ENCODE measurements around the gene HSBP1L1. TPM values are rescaled to one million over a fixed set of nuclear protein-coding genes. Genes with fewer than 3 reads are reported as not detected.
"Not testable (repeated sequence)": the region's sequence is repeated elsewhere in the genome, so short reads cannot be mapped to it uniquely, and the experiment has no call there.

Gene HSBP1L1
- total and polyA plus RNA-seq, 9 donors, result 7.6 to 26.2 (median 12.3) TPM

DNA sequence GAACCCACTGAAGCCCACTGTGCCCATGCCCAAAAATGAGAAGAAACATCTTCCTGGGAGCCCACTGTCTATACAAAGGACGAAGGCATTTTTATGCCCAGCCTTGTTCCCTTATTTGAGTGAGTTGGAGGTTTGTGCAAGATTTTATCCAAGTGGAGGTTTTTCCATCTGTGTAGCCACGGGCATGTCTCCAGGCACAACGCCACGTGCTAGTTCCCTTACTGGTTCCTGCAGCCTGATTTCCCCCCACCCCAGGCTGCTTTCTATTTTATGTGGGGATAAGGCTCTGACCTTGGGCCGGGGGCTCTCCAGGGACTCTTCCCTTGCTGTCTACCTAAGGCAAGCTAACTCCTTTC is 46.1 kb downstream of the HSBP1L1 start:
- 74 to 86% (median 79%) methylated on average over 5 of the region's 5 CpGs for WGBS, 3 donors
- no peak overlapping the region for H3K4me3 ChIP-seq
- H3K27ac ChIP-seq, result no peak overlapping the region
- no peaks in the 10 kb centered on the region for H3K36me3 ChIP-seq
- no peaks in the 10 kb centered on the region for H3K4me1 ChIP-seq (ENCODE audit: insufficient read depth)
- no peak for TF ChIP-seq POLR2A (IDR thresholded peaks at IDR 0.05)
- TF ChIP-seq EP300 (IDR thresholded peaks at IDR 0.05), result no peak
- TF ChIP-seq CTCF (IDR thresholded peaks at IDR 0.05), result no peak
- no peaks in the 10 kb centered on the region for H3K27me3 ChIP-seq
- intact Hi-C loops (cut with DNase I), result no loop called here
- no peak for DNase-seq
- peaks cover 0 to 3% of the 10 kb centered on the region in 2 donors for H3K9me3 ChIP-seq

DNA sequence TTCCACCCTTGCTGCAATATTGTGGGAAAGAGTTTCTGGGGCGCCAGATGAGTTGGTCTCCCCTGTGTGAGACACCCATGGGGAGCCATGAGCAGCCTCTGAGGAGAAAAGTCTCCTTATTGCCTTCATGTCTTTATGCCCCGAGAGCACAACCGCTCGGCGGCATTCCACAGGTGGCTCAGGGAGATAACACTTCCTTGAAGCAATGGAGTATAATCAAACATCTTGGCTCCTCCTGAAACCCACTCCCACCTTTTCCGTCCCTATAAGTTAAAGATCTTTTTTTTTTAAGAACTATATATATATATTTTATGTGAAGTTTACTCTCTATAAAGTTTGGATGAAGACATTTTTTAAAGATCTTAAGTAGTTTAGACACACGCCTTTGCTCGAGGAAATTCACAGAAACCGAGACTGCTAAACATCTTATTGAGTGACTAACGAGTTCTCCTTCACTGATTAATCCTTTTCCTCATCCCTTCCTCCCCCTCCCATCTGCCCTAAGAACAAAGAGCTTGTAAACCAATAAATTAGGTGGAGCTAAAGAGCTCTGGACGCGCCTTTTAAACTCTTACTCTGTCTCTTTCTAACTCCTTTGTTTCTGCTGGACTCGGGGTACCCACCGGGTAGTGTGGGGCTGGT is 47.2 kb downstream of the HSBP1L1 start:
- H3K4me3 ChIP-seq; H3K4me1 ChIP-seq (ENCODE audit: insufficient read depth); DNase-seq; H3K36me3 ChIP-seq; intact Hi-C loops (cut with DNase I); H3K27ac ChIP-seq; H3K9me3 ChIP-seq; H3K27me3 ChIP-seq: not testable (repeated sequence)
- WGBS, 3 donors, result 61 to 77% (median 76%) methylated on average over 14 of the region's 14 CpGs

- no peak for DNase-seq
- H3K9me3 ChIP-seq, result peaks cover 0 to 3% of the 10 kb centered on the region in 2 donors
- no peak overlapping the region for H3K4me3 ChIP-seq
- intact Hi-C loops (cut with DNase I), result no loop called here
- no peaks in the 10 kb centered on the region for H3K36me3 ChIP-seq
- H3K27ac ChIP-seq, result no peak overlapping the region
- no peaks in the 10 kb centered on the region for H3K4me1 ChIP-seq (ENCODE audit: insufficient read depth)
- TF ChIP-seq EP300 (IDR thresholded peaks at IDR 0.05) (no peak), POLR2A (IDR thresholded peaks at IDR 0.05) (no peak), CTCF (IDR thresholded peaks at IDR 0.05) (no peak)
- no peaks in the 10 kb centered on the region for H3K27me3 ChIP-seq
- 97 to 99% (median 98%) methylated on average over 20 of the region's 20 CpGs for WGBS, 3 donors
Measured at GRCh38 chr18:80012714-80013113, 48.3 kb downstream of the HSBP1L1 start.

Other genes with a start within 250 kb of the HSBP1L1 start
- under 1 TPM in 5 of 7 donors, not detected in 2; 0.17 to 0.80 (median 0.23) TPM for gene KCNG2, start 166.7 kb upstream of the HSBP1L1 start, total RNA-seq
- under 1 TPM in 1 of 2 donors, not detected in 1; 0.10 TPM for gene KCNG2, start 166.7 kb upstream of the HSBP1L1 start, polyA plus RNA-seq
- gene SLC66A2, start 13.0 kb upstream of the HSBP1L1 start, total RNA-seq, result 10 to 100 TPM; 16.3 to 31.1 (median 27.0) TPM
- gene SLC66A2, start 13.0 kb upstream of the HSBP1L1 start, polyA plus RNA-seq, result 10 to 100 TPM in 1 of 2 donors, 1 to 10 TPM in 1; 2.1 to 27.8 TPM
- 10 to 100 TPM in 6 of 7 donors, 1 to 10 TPM in 1; 9.4 to 57.1 (median 42.3) TPM for gene TXNL4A, start 23.9 kb downstream of the HSBP1L1 start, total RNA-seq
- 10 to 100 TPM; 21.5 to 47.9 TPM for gene TXNL4A, start 23.9 kb downstream of the HSBP1L1 start, polyA plus RNA-seq
- gene RBFA, start 69.8 kb downstream of the HSBP1L1 start, total RNA-seq, result 10 to 100 TPM; 13.7 to 31.9 (median 18.2) TPM
- gene RBFA, start 69.8 kb downstream of the HSBP1L1 start, polyA plus RNA-seq, result 10 to 100 TPM; 14.7 to 16.9 TPM
- 10 to 100 TPM; 11.5 to 24.6 (median 17.0) TPM for gene ADNP2, start 144.6 kb downstream of the HSBP1L1 start, total RNA-seq
- gene ADNP2, start 144.6 kb downstream of the HSBP1L1 start, polyA plus RNA-seq, result 10 to 100 TPM in 1 of 2 donors, 1 to 10 TPM in 1; 6.7 to 16.7 TPM